GM18909 (cell line): ENCODE results near the gene CTPS2.
"Not testable (repeated sequence)": the region's sequence is repeated elsewhere in the genome, so short reads cannot be mapped to it uniquely, and the experiment has no call there.

Source experiments
- ATAC-seq: cut with Tn5 transposase; IDR thresholded peaks from one replicate; pipeline ENCODE4 v1.9.1; 2021; ENCODE audit warnings: mild to moderate bottlenecking; ENCODE audit not compliant: unreplicated experiment, poor library complexity

The CTPS2 gene

DNA sequence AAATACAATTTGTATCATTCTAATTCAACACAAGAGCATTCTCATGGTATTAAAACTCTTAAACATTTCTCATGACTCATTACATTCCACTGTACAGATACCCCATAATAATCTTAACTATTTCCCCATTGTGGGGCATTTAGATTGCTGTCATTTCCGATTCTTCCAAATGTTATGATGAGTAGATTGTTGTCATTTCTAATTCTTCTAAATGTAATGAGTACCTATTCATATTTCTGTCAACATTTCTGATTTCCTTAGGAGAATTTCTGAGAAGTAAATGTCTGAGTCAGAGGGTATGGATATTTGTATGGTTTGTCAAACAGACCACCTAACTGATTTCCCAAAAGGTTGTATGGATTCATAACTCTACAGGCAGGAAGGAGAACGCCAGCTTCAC, 54.2 kb downstream of the CTPS2 start:
- ATAC-seq = no peak

GRCh38 chrX:16654093-16654492, 58.4 kb downstream of the CTPS2 start:
- ATAC-seq = no peak

DNA sequence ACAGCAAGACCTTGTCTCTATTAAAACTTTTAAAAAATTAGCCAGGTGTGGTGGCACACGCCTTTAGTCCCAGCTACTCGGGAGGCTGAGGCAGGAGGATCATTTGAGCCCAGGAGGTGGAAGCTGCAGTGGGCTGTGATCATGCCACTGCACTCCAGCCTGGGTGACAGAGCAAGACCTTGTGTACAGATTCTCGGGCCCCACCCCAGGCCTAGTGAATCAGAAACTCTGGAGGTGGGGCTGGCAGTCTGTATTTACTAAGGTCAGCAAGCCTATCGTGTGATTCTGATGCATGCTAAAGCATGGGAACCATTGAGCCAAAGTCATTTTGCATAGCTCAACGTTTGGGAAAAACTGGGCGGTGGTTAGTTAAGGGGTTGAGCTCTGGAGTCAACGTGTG, 59.0 kb downstream of the CTPS2 start:
- ATAC-seq = no peak

GRCh38 chrX:16651391-16652024, 61.0 kb downstream of the CTPS2 start:
- no peak for ATAC-seq

- no peak for ATAC-seq
Observed at GRCh38 chrX:16649858-16650257, 62.6 kb downstream of the CTPS2 start, which contains the start of gene S100G. Gene S100G (plus strand): TSS chrX:16650158. CDS start chrX:16651007, 849 bp downstream.

DNA sequence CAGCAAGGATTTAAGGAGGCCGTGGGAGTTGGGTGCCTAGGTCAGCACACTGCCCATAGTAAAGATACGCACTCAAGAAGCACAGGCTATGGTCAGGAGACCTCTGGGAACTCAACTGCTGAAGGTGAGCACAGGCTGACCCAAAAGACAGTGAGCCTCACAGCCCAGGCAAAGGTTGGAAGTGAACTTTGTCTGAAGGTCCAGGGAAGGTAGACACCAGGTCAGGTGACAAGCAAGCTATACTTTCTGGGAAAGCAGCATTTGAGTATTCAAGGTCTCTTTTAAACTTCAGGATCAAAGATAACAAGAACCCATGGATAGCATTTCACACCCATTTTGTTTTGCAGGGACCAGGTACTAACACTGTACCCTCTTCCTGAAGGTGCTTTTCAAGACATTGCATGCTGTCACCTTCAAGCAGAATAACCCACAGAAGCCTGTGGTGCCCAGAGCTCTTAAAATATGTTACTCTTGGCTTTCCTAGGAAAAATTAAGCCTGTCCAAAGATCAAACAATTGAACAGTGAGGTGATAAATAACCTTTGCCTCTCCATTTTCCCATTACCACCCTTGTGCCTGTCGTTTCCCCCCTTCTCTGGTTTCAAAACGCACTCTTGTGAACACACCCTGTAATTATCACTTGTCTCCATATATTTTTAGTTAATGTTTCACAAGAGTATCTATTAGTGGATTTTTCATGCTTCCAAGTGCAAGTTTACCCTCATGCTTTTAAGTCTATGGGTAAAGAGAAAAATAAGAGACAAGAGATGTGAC, 65.9 kb downstream of the CTPS2 start:
- no peak for ATAC-seq

GRCh38 chrX:16643176-16643575, 69.3 kb downstream of the CTPS2 start:
- no peak for ATAC-seq

- ATAC-seq = no peak
Observed at GRCh38 chrX:16640823-16641222, 71.6 kb downstream of the CTPS2 start.

DNA sequence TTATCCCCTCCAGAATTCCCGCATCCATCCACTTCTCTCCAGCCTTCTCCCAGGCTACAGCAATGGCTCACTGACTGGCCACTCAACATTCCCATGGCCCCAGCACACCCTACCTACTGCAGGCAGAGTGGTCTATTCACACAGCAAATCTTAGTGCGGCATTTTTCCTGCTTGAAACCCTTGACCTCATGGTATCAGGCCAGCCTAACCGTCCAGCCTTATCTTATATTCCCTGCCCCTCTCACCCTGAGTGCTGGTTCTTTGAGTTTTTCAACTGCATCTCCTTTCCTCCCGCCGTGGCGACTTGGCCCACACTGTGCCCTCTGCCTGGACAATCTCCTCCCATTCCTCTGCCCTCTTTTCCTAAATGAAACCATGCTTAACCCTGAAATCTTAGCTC, 72.5 kb downstream of the CTPS2 start:
- no peak for ATAC-seq

DNA sequence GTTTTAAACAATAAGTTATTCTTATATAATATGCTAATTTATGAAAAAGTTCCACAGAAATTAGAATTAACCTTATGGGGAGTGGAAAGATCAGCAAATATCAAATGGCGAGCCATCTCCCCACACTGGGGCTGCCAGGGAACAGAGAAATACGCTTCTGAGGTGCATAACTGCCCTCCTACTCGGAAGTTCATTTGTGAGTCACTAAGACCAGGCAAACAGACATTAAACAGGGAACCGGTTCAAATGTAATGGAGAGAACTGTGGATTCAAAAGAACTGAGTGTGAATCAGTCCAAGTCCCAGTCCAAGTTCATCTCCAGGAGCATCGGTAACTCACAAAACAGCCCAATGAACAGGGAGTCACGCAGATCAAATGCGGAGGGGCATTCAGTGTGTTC, 73.9 kb downstream of the CTPS2 start:
- ATAC-seq = no peak

DNA sequence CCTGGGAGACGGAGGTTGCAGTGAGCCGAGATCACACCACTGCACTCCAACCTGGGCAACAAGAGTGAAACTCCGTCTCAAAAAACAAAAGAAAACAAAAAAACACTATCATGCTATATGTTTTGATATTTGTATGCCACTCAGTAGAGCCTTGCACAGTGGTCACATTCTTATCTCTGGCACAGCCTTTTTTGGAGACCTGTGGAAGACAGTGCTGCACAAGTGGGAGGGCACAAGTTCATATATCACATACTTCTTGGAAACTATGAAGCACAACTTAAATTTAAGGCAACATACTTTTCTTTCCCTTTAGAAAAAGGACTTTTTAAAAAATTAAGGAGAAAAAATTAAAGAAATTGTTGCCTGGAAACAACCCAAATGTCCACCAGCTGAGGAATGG, 76.9 kb downstream of the CTPS2 start:
- ATAC-seq = no peak

GRCh38 chrX:16635040-16635439, 77.4 kb downstream of the CTPS2 start:
- no peak for ATAC-seq

DNA sequence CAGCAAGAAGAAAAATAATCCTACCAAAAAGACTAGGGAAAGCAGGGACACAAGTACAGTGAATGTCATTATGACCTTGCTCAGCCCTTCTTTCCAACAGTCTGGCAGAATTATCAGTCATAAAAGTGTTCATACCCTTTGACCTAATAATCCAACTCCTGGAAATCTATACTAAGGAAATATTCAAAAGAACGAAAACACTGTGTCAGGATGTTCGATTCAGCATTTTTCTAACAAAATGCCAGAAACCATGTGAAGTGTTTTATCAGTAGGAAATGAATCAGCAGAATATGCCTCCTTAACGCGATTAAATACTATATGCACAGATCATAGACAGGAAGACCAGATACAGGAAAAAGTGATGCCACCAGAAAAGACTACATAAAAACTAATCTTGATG, 78.7 kb downstream of the CTPS2 start:
- no peak for ATAC-seq

DNA sequence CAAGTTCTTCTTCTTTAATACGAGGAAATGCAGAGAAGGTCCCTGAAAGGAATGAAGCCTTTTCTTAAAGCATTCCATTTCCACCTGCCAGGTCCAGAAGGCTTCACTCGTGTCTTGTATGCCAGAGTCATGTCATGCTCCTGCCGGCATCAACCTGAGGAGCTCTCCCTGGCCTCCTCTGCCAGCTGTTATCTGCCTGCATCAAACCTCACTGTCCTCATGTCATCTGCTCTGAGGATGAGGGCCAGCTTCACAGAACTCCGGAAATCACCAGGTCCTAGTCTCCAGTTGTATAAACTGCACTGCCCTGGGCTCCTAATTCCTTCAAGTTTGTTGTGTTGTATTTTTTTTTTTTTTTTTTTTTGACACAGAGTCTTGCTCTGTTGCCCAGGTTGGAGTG, 82.6 kb downstream of the CTPS2 start:
- no peak for ATAC-seq

DNA sequence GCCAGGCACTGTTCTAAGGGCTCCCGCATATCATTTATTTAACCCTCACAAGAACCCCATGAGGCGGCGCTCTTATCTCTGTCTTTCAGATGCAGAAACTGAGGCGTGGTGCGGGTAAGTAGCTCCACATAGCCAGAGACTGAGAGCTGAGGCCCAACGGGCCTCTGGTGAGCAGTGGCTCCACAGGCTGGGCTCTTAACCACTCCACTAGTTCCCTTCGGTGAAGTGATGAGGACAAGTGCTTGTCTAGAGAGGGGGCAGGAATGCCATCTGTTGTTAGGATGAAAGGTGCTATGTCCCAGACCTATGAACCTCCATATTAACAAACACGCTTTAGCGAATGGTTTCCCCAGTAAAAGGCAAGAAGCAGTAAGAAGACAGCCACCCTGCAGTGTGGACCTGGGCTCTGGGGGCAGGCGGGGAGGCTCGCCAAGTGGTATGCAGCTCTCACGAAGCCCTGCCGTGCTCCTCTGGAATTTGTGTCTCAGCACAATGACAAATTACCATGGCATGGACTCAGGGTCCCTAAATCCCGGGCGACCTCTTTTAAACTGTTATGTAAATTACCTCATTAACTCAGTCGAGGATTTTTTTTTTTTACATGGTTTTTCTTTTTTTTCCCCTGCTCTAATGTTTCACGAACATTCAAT, 83.4 kb downstream of the CTPS2 start:
- no peak for ATAC-seq

DNA sequence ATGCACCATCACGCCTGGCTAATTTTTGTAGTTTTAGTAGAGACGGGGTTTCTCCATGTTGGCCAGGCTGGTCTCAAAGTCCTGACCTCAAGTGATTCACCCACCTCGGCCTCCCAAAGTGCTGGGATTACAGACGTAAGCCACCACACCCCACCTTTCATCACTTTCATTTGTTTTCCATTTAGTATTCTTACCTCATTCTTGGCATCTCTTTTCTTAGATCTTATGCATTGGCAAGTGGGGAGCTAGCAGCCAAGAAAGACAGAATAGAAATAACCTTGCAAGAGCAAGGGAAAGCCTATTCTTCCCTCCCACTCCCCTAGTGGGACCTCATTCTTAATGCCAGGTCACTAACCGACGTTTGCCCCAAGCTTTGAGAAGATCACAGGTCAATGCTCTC, 84.0 kb downstream of the CTPS2 start:
- not testable (repeated sequence) for ATAC-seq

DNA sequence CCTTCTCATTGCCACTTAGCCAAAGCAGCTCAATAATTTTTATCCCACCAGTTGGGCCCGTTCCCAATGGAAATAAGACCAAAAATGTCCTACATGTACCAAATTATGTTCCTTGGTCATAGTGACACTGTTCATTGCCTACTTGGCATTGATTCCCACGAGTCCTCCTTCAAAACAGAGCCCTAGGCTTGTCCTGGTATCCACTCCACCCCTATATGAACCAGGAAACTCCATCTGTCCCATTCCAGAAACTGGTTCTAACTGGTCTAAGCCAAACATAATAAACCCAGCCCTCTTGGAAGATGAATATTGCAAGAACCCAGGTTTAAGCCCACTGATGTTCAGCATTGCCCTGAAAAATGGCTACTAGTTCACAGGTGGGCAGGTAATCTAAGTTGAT, 93.4 kb downstream of the CTPS2 start:
- ATAC-seq = no peak

GRCh38 chrX:16618422-16618821, 94.0 kb downstream of the CTPS2 start:
- no peak for ATAC-seq

GRCh38 chrX:16617382-16617781, 95.1 kb downstream of the CTPS2 start:
- ATAC-seq = no peak

DNA sequence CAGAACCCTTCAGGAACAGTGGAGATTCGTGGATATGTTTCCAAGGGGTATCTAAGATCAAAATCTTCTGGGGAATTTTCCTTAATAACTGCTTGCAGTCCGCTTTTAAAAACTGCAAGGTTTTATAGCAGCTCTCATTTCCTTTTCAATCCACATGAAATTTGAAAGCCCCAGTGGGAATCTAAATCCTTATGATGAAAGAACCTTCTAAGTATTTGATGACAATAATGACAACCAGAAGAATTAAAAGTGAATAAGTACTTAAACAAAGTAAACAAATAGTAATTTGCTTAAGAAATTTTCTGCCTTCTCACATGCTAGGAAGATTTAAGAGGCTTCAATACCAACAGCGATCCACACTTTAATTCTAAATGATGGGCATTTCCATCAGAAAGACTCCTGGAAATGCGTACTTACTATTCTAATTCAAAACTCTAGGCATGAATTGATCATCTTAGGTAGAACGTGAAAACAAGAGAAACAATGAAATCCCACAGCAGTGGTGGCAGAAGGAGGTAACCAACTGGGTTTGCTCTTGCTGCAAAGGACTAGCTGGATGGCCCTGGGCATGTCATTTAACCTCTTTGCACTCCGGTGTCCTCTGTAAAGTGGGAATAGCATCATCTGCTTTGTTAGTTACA, 100.1 kb downstream of the CTPS2 start:
- ATAC-seq = no peak

DNA sequence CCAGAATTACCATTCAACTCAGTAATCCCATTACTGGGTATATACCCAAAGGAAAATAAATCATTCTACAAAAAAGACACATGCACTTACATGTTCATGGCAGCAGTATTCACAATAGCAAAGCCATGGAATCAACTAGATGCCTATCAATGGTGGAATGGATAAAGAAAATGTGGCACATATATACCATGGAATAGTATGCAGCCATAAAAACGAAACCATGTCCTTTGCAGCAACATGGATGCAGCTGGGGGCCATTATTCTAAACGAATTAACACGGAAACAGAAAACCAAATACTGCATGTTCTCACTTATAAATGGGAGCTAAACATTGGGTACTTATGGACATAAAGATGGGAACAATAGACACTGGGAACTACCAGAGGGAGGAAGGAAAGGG, 101.8 kb downstream of the CTPS2 start:
- not testable (repeated sequence) for ATAC-seq
